HG03520 (cell line): ENCODE data around the gene CFHR4.
A peak's percentile ranks its signal among the peaks of the same experiment; 100 is the strongest.
"Not testable (repeated sequence)": the region's sequence is repeated elsewhere in the genome, so short reads cannot be mapped to it uniquely, and the experiment has no call there.

ENCODE experiments used
- ATAC-seq: cut with Tn5 transposase; IDR thresholded peaks from one replicate; pipeline ENCODE4 v1.9.1; 2021; ENCODE audit warnings: mild to moderate bottlenecking, moderate library complexity; ENCODE audit not compliant: unreplicated experiment

The CFHR4 gene

GRCh38 chr1:196933531-196934189 is 45.8 kb downstream of the CFHR4 start:
- ATAC-seq: no peak

DNA sequence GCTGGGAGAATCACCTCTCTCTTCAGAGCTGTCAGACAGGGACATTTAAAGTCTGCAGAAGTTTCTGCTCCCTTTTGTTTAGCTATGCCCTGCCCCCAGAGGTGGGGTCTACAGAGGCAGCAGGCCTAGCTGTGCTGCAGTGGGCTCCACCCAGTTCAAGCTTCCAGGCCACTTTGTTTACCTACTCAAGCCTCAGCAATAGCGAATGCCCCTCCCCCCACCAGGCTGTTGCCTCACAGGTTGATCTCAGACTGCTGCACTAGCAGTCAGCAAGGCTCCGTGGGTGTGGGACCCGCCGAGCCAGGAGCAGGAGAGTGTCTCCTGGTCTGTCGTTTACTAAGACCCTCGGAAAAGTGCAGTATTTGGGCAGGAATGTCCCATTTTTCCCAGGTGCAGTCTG is 53.6 kb downstream of the CFHR4 start:
- not testable (repeated sequence) for ATAC-seq

DNA sequence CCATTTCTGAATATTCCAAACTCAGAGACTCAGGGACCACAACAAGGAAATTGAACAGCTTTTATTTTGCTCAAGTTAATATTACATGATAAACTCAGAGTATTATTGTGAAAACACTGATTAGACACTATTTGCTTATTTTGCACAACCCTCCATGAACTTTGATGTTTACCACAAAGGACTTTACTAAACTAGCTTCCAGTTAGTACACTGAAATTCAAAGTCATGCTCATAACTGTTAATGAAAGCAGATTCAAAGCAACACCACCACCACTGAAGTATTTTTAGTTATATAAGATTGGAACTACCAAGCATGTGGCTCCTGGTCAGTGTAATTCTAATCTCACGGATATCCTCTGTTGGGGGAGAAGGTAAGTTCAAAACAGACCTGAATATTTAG is 55.7 kb downstream of the CFHR4 start, which contains the start of gene CFHR2:
Gene CFHR2 (plus strand): TSS at position 171 of the 400 bp plus-strand sequence. CDS start 143 bp downstream, at position 314.
- not testable (repeated sequence) for ATAC-seq

- peak; percentile 92 for ATAC-seq
Measured at GRCh38 chr1:196951711-196952394, 64.0 kb downstream of the CFHR4 start.

GRCh38 chr1:196954778-196955177 is 66.9 kb downstream of the CFHR4 start:
- ATAC-seq: no peak

GRCh38 chr1:196955926-196956325 is 68.1 kb downstream of the CFHR4 start:
- no peak for ATAC-seq

GRCh38 chr1:196960854-196961253 is 73.0 kb downstream of the CFHR4 start:
- peak; percentile 92 for ATAC-seq
